NCI-H748 (cell line): ENCODE data around the gene NOXA1.

Source experiments
- DNase-seq: peaks from one replicate; lab custom pipeline; 2025; ENCODE audit not compliant: unreplicated experiment; lab: John Stamatoyannopoulos, UW

The NOXA1 gene

GRCh38 chr9:137452761-137453642 lies 29.8 kb downstream of the NOXA1 start:
- no peak for DNase-seq

- peak; percentile 26 for DNase-seq
These were observed 30.5 kb downstream of the NOXA1 start for GRCh38 chr9:137453643-137454081.

GRCh38 chr9:137454145-137454596 lies 31.0 kb downstream of the NOXA1 start:
- no peak for DNase-seq

- DNase-seq, result no peak
These were observed 31.6 kb downstream of the NOXA1 start for GRCh38 chr9:137454597-137455358.

GRCh38 chr9:137455359-137455991 lies 32.3 kb downstream of the NOXA1 start:
- no peak for DNase-seq

GRCh38 chr9:137456061-137456863 lies 33.1 kb downstream of the NOXA1 start:
- no peak for DNase-seq

GRCh38 chr9:137456864-137457405 lies 33.7 kb downstream of the NOXA1 start:
- DNase-seq, result no peak

GRCh38 chr9:137457406-137458193 lies 34.4 kb downstream of the NOXA1 start:
- DNase-seq, result no peak

GRCh38 chr9:137458194-137459151 lies 35.3 kb downstream of the NOXA1 start:
- DNase-seq, result peak; percentile 77

GRCh38 chr9:137459152-137459600 lies 36.0 kb downstream of the NOXA1 start, which contains the start of gene NSMF:
Gene NSMF (minus strand): TSS chr9:137459334. CDS start chr9:137459102, 232 bp downstream.
- peak; percentile 90 for DNase-seq

- DNase-seq, result no peak
These were observed 36.6 kb downstream of the NOXA1 start for GRCh38 chr9:137459601-137460362.

- no peak for DNase-seq
These were observed 37.4 kb downstream of the NOXA1 start for GRCh38 chr9:137460363-137461315.

- DNase-seq, result no peak
These were observed 38.1 kb downstream of the NOXA1 start for GRCh38 chr9:137461316-137461662.

- peak; percentile 38 for DNase-seq
These were observed 38.6 kb downstream of the NOXA1 start for GRCh38 chr9:137461663-137462395.

GRCh38 chr9:137462396-137462985 lies 39.3 kb downstream of the NOXA1 start:
- DNase-seq, result no peak
